Measurements from ENCODE around the gene PLXNA4. TPM values are rescaled to one million over a fixed set of nuclear protein-coding genes. Genes with fewer than 3 reads are reported as not detected.

Gene PLXNA4
- total and polyA plus RNA-seq, 2 experiments from 2014 or later: 1.9 to 4.8 TPM

GRCh38 chr7:132220060-132220459 lies 356.2 kb downstream of the PLXNA4 start:
- H3K27ac ChIP-seq: no peak overlapping the region
- no peak overlapping the region for H3K4me3 ChIP-seq
- no peaks in the 10 kb centered on the region for H3K27me3 ChIP-seq
- H3K79me2 ChIP-seq: no peaks in the 10 kb centered on the region
- no peaks in the 10 kb centered on the region for H3K9me2 ChIP-seq (replicated peaks; ENCODE audit: insufficient read depth)
- no peaks in the 10 kb centered on the region for H4K20me1 ChIP-seq (ENCODE audit: insufficient read depth, poor library complexity, severe bottlenecking)
- WGBS (ENCODE audit: low lambda C conversion rate, missing lambda C conversion rate): 100% methylated on average over 1 of the region's 1 CpG
- no peaks in the 10 kb centered on the region for H3K4me1 ChIP-seq (ENCODE audit: insufficient read depth)
- DNase-seq (ENCODE audit: low spot score): no peak
- H2AFZ ChIP-seq: no peak overlapping the region
- H3K4me2 ChIP-seq: no peak overlapping the region
- H3K36me3 ChIP-seq (replicated peaks; ENCODE audit: insufficient read depth, low read depth): no peaks in the 10 kb centered on the region
- H3K9me3 ChIP-seq (ENCODE audit: low read depth): no peaks in the 10 kb centered on the region
- TF ChIP-seq CTCF (IDR thresholded peaks at IDR 0.05; ENCODE audit: poor library complexity) (no peak), EZH2phosphoT487 (IDR thresholded peaks at IDR 0.05; ENCODE audit: low read depth, severe bottlenecking, unreplicated experiment) (no peak), EZH2 (IDR thresholded peaks at IDR 0.05; ENCODE audit: borderline replicate concordance) (no peak)

GRCh38 chr7:132218876-132219275 lies 357.4 kb downstream of the PLXNA4 start:
- Histone ChIP-seq H4K20me1 (ENCODE audit: insufficient read depth, poor library complexity, severe bottlenecking) (no peaks in the 10 kb centered on the region), H3K27ac (no peak overlapping the region), H3K9me3 (ENCODE audit: low read depth) (no peaks in the 10 kb centered on the region), H3K4me3 (no peak overlapping the region), H3K79me2 (no peaks in the 10 kb centered on the region), H3K9me2 (replicated peaks; ENCODE audit: insufficient read depth) (no peaks in the 10 kb centered on the region), H3K4me2 (no peak overlapping the region), H2AFZ (no peak overlapping the region), H3K4me1 (ENCODE audit: insufficient read depth) (no peaks in the 10 kb centered on the region), H3K27me3 (no peaks in the 10 kb centered on the region), H3K36me3 (replicated peaks; ENCODE audit: insufficient read depth, low read depth) (no peaks in the 10 kb centered on the region)
- WGBS (ENCODE audit: low lambda C conversion rate, missing lambda C conversion rate): 52% methylated on average over 4 of the region's 4 CpGs
- DNase-seq (ENCODE audit: low spot score): no peak
- no peak for TF ChIP-seq EZH2phosphoT487 (IDR thresholded peaks at IDR 0.05; ENCODE audit: low read depth, severe bottlenecking, unreplicated experiment)
- TF ChIP-seq CTCF (IDR thresholded peaks at IDR 0.05; ENCODE audit: poor library complexity): no peak
- TF ChIP-seq EZH2 (IDR thresholded peaks at IDR 0.05; ENCODE audit: borderline replicate concordance): no peak

- Histone ChIP-seq H2AFZ (no peak overlapping the region), H3K4me1 (ENCODE audit: insufficient read depth) (no peaks in the 10 kb centered on the region), H3K79me2 (no peaks in the 10 kb centered on the region), H3K36me3 (replicated peaks; ENCODE audit: insufficient read depth, low read depth) (no peaks in the 10 kb centered on the region), H3K9me3 (ENCODE audit: low read depth) (no peaks in the 10 kb centered on the region), H3K27me3 (no peaks in the 10 kb centered on the region), H3K9me2 (replicated peaks; ENCODE audit: insufficient read depth) (no peaks in the 10 kb centered on the region), H3K4me2 (no peak overlapping the region), H3K4me3 (no peak overlapping the region), H3K27ac (no peak overlapping the region), H4K20me1 (ENCODE audit: insufficient read depth, poor library complexity, severe bottlenecking) (no peaks in the 10 kb centered on the region)
- TF ChIP-seq EZH2phosphoT487 (IDR thresholded peaks at IDR 0.05; ENCODE audit: low read depth, severe bottlenecking, unreplicated experiment) (no peak), CTCF (IDR thresholded peaks at IDR 0.05; ENCODE audit: poor library complexity) (no peak), EZH2 (IDR thresholded peaks at IDR 0.05; ENCODE audit: borderline replicate concordance) (no peak)
- 56% methylated on average over 8 of the region's 8 CpGs for WGBS (ENCODE audit: low lambda C conversion rate, missing lambda C conversion rate)
- no peak for DNase-seq (ENCODE audit: low spot score)
These were observed 359.3 kb downstream of the PLXNA4 start for GRCh38 chr7:132216847-132217525.

All from hepatocyte (in vitro differentiated cells).